NCI-H510A treated with DMSO at 0.1 percent for 48 hours (cell line): ENCODE results near the gene ARHGAP27.

Experiments
- DNase-seq: peaks from one replicate; lab custom pipeline; 2025; lab: John Stamatoyannopoulos, UW

The ARHGAP27 gene

DNA sequence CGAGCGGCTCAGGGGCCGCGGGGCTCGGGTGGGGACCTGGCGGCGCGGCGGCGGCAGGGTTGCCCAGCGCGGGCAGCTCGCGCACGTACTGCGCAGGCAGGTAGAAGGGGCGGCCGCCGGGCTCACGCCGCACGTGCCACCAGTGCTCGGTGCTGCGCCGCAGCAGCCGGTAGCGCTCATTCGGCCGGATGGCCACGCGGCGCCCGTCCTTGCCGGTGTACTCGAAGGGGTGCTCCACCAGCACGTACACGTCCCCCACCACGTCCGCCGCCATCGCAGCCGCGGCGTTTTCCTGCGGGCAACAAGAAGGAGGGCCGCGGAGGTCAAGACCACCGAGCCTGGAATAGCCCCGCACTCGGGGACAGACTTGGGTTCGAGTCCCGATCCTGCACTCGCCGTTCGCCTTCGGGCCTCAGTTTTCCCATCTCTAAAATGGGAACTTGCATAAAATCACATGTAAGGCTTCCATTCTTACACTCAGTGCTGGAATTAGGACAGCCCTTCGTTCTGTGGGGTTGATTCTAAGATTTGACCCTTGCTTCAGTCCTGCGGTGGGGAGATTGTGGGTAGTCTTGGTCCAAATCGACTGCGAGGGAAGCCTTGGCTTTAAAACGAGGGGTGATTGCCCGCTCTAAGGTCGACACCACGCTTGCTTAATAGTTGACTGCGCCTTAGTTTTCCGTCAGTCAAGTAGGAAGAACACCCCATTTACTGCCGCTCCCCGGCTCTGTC, 2.5 kb downstream of the ARHGAP27 start:
- DNase-seq = no peak

DNA sequence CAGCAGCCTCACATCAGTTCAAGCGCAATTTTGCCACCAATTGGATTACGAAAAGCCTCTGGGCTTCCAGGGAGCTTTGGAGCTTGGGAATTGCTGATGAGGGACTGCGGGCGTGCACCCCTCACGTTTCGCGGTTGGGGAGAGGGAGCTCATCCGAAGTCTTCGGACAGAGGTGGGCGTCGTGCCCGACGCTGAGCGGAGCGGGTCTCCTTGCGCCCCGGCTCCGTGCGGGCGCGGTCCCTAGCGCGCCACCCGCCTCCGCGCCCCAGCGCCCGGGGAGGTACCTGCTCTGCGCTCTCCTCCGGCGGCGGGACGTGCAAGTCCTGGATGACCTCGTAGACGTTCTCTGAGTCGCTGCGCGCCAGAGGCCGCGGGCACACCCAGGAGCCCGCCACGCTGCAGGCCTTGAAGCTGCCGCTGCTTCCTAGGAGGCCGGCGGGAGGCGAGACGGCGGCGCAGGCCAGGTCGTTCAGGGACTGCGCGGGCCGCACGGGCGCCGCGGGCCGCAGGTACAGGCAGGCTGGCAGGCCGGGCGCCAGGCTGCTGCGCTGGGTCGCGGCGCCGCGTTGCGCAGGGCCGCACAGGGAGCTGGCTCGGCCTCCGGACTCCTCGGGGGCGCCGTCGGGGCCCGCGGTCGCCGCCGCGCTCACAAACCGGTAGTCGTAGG, 3.2 kb downstream of the ARHGAP27 start:
- no peak for DNase-seq

DNA sequence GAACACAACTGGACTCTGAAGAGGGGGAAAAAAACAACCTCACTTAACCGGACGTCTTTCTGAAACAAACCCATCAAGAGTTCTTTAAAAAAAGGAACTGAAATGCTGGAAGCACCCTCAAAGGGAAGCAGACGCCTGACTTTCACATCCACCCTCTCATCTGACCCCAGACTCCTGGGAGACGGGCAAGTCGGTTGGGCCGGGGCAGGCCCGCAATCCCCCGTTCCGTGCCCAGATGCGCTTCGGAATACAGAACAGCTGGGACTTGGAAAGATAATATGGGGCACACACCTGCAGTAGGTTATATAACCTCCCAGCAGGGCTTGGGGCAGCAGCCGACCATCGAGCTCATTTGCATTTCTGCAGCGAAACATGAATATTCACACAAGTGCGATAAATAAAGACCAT, 3.7 kb downstream of the ARHGAP27 start:
- no peak for DNase-seq

DNA sequence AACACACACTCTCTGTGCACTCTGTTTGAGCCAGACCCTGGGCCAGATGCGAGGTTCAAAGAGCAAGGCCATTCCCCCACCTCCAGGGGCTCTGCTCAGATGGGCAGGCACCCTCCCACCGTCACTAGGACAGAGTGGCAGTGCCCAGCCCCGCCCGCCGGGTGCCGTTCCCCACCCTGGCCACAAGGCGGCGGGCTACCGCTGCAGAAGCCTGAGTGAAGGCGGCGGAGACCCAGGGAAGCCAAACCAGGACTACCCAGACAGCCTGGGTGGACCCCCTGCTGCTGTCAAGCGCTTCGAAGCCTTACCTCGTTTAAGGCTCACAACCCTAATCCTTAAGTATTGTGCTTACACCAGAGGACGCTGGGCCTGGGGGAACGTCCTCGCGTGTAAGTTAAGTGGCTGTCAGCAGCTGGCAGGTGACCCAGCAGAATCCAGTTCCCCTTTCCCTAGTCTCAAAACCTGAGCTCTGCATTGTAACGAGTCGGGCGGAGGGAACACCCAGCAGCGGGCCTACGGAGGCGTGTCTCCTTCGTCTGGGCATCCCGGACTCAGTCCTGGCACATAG, 4.5 kb downstream of the ARHGAP27 start:
- DNase-seq = peak; percentile 80

DNA sequence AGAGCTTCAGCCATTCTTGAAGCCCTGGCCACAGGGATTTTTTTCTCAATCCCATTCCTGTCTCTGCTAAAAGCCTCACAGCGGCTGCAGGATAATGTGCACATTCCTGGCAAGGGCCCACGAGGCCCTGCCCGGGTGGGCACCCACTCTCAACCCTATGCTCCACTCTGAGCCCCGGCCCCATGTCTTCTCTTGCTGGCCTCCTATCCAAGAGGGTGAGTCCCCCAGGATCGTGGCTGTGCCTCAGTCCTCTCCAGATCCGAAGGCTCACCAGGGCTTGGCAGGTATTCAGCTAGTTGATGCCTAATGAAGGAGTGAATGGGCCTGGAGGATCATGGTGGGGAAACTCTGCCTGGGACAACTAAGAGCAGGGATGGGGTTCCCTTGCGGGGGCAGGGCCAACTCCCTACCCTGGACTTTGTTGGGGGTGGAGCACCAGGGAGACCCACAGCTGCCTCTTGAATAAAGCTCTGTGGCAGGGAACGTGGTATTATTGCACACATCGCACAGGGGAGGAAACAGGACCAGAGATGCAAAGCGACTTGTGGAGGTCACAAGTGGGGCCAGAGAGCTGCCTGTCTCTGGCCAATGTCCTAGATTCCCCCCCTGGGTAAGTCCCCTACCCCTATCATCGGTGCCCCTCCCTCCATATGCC, 5.4 kb downstream of the ARHGAP27 start:
- no peak for DNase-seq

DNA sequence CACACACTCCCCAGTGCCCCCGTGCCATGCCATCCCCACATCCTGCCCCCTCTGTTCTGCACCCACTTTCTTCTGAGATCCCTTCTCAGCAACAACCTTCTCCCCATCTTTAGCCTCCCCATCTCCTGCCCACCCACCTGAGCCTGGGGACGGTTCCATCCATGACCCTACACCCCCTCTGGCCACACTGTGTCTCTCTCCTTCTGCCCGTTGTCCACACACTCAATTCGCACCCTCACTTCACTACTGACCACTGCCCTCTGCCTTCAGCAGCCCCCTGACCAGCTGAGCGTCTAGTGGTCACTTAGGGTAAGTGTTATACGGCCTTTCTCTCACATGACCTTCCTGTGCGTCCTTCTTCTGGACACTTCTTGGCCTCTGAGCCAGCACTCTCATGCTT, 6.1 kb downstream of the ARHGAP27 start:
- DNase-seq = no peak

DNA sequence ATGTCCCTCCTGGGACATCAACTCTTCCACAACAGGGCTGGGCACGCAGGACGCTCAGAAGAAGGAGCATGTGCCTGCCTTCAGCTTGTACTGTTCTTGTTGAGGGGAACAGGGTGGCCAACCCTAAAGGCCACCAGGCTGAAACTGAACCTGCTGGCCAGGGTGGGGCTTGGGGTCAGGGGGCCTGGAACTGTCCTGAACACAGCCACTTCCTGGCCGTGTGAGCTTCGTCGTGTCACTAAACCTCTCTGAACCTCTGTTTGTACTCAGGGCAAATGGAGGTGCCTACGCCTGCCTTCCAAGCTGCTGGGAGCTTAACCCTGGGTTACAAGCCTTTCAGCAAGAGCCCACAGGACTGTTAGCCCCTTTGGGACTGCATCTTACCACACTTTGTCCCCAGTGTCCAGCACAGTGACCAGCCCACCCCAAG, 6.7 kb downstream of the ARHGAP27 start:
- no peak for DNase-seq

DNA sequence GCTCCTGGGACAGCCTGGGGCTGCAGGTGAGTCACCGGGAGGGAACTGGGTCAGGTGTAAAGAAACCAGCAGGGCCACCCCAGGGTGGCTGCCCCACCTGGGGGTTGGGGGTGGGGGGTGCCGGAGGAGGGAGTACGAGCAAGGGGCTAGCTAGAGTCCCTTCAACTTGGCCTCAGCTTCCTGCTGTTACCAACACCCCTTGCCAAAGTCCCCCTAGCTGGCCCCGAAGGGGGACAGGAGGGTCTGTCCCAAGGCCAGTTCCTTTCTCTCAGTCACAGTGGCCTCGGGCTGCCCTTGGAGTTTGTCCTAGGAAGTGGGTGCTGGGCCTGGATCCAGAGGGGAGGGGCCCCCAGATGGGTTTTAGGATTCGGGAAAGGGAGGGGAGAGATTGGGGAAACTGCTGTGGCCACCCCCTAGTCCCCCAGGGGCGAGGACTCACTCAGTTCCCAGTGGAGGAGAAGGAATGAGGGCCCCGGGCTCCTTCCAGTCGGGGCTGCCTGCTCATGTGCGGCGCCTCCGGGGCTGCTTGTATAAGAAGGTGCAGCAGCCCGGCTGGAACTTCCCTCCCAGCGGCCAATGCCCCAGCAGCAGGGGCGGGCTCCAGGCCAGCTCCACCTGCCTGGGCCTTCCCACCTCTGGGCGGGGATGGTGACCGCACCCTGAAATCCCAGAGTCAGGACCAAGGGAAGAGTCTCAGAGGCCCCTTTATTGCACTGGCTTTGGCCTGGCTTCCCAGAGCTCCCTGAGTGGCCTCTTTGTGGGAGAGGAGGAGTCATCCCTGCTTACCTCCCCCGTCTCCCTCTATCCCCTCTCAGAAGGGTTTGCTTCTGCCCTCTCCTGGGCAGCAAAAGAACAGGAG, 7.3 kb downstream of the ARHGAP27 start:
- peak; percentile 95 for DNase-seq

DNA sequence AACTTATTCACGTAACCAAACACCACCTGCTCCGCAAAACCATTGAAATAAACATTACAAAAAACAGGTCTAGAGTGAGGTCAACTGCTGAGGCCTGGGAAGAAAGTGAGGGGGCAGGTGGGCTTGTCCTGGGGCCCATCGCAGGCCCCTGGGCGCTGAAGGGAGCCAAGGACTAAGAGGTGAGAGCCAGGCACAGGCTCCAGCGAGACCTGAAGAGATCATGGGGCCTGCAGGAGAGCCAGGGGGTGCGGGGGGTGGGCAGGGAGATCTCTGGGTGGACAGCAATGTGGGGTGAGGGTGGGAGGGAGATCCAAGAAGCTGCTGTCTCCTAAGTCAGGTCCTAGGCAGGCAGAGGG, 7.9 kb downstream of the ARHGAP27 start:
- no peak for DNase-seq

DNA sequence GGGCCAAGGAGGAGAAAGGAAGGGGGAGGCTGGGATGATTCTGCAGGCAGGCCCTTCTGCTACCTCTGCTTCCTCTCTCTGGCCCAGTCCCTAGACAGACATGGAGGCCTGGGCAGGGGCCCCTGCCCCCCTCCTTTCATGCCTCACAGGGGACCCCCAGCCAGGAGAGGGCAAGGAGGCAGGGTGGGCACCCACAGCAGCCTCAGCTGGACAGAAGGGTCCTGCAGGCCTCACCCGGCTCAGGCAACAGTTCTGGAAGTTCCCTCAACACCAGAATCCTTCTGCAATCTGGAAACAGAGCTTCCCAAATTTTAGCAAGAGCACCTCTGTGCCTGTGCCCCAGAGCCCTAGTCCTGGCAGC, 8.7 kb downstream of the ARHGAP27 start:
- DNase-seq = no peak

DNA sequence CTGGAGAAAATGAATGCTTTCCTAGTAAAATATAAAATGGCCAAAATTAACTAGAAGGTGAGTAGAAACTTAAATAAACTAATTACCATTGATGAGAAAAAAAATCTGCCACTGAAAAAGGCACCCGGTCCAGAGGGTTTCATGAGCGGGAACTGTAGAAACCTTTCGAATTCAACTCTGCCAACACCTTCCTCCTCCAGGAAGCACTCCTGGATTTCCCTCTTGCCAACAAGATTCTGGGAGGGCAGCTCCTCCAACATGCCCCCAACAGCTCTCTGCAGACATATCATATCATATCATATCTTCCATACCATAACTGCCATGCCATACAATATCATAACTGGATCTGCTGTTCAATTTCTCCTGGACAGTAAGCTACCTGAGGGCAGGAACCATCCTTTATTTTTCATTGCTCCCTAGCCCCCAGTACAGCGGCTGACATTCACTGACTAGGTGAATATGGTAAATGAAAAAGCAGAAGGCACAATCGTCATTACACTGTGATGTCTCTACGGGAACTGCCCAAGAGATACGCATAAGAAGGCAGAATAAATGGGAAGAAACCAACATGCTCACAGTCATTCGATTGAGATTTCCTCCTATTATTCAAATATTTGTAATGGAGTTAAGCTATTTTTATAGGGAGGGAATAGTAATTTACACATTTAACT, 9.2 kb downstream of the ARHGAP27 start:
- no peak for DNase-seq

DNA sequence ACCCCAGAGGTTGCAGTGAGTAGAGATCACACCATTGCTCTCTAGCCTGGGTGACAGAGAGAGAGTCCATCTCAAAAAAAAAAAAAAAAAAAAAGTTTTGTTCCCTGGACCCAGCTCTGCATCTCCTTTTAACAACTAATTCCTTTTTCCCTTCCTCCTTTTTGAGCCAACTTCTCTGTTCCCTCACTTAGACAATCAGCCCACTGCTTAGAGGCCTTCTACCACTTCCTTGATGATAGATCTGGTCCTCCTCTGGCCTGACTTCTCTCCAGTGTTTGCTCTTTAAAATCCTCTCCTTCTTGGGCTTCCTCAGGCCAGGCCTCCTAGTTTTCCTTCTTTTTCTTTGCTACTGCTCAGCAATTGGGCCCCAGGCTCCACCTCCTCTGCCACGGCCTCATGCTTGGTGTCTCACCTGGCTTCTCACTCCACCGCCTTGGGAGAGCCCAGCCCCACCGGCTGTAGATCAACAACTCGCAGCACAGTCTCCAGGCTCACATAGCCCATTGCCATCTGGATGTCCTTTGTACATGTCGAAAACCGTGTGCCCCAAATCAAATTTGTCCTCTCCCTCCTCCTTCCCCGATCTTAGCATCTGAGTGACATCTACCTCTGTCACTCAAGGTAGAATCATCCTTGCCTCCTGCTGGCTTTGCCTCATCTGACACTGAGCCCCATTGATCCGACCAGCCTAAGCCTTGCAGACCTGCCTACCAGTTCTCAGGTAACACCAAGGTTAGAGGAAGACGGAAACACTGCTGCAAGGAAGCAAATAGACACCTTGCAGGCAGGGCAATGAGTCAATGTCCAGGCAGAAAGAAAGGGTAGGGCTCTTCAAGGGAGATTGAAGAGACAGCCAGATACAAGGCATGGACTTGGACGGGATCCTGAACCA, 17.4 kb downstream of the ARHGAP27 start:
- DNase-seq = peak; percentile 53

DNA sequence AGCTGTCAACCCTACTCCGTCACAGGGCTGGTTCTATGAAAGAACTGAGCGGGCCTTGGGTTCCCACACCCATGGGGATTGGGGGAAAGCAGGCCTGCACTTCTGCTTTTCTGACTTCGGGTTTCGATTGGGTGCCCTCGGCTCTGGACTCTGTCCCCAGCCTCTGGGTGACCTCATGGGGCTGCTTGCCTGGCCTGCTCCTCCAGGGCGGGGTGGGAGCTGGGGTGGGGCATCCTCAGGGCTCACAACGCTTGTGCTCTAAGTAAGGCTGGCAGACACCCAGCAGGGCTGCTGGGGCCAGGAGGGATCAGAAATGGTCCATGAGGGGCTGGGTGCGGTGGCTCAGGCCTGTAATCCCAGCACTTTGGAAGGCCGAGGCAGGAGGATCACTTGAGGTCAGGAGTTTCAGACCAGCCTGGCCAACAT, 19.2 kb downstream of the ARHGAP27 start:
- no peak for DNase-seq

DNA sequence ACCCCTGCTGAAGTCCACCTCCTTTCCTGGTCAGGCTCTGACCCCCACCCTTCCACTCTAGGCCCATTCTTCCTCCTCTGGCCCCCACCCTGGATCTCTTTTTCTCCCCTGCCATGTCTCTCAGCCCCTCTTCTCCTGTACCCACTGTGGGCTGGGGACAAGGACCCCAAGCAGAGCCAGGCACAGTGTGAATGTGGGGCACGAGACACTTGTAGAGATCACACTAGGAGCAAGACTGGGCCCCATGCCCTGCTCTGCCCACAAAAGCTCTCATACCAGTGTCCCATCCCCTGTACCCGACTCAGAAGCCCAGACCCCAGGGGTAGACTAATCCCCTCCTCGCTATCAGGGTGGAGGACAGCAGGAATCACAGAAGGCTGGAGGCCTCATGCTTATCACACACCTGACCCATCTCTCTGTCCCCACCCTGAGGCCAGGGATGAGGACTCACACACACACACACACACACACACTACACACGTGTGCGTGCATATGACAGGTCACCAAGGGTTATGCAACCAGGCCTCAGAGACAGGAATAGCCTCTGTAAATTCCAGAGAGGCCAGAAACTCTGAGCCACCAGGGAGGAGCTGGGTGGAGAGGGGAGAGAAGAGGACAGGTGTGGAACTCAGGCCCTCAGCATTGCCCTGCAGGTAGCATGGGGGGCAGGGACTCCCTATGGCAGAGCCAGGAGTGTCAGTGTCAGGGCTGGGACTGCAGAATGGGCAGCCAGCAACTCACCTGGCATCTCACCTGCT, 21.1 kb downstream of the ARHGAP27 start:
- peak; percentile 12 for DNase-seq

DNA sequence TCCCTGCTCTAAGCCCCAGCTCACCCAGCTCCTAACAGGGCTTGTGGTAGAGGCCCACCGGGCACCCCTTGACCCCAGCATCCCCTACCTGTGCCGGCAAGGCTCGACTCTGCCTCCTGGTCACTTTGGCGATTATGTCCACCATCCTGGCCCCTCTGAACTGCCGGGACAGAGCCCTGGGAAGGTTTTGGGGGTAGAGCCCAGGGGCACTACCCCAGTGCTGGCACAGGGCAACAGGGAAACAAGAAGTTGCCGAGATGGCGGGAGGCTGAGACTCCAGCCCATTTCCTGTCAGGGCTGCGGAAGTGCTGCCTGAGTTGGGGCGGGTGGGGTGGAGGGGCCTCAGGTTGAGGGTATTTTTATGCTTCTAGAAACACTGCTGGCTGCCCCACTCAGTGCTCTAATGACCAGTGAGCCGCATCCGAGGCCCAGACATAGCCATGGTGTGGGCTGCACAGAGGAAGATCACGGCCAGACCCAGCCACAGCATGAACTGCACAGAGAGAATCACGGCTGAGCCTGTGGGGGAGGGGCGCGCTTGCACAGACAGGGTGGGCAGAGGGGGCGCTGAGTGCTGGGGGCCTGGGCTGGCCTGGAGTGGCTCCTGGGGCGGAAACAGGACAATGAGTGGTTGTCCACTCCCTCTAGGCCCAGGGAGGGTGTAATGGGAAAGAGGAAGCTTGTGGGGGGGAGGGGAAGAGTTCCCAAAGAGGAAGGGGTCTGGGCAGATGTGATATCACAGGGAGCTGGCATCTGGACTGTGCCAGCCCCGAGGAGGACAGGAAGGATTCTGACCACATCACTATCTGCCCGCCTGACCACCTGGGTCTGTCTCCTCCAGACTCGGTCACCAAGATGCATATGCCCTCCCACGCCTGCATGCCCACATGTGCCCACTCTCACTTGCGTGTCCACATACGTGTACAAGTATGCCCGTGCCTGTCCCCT, 22.3 kb downstream of the ARHGAP27 start:
- no peak for DNase-seq

DNA sequence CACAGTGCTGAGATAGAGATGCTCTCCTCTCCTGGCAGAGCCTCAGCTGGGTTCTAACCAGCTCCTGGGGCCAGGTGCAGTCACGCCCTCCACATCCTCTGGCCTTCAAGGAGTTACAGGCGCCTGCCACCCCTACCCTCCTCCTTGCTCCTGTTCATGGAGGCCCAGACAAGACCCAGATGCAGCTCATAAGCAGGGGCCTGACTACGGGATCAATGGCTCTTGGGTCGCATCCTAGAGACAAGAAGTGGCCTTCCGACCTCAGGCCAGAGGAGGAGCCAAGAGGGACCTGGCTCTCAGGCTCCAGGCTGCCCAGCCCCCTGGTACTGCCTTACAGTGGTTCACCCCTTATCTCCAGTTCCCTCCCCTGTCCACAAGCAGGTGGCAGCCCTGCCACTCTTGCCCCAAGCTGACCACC, 23.0 kb downstream of the ARHGAP27 start:
- no peak for DNase-seq

DNA sequence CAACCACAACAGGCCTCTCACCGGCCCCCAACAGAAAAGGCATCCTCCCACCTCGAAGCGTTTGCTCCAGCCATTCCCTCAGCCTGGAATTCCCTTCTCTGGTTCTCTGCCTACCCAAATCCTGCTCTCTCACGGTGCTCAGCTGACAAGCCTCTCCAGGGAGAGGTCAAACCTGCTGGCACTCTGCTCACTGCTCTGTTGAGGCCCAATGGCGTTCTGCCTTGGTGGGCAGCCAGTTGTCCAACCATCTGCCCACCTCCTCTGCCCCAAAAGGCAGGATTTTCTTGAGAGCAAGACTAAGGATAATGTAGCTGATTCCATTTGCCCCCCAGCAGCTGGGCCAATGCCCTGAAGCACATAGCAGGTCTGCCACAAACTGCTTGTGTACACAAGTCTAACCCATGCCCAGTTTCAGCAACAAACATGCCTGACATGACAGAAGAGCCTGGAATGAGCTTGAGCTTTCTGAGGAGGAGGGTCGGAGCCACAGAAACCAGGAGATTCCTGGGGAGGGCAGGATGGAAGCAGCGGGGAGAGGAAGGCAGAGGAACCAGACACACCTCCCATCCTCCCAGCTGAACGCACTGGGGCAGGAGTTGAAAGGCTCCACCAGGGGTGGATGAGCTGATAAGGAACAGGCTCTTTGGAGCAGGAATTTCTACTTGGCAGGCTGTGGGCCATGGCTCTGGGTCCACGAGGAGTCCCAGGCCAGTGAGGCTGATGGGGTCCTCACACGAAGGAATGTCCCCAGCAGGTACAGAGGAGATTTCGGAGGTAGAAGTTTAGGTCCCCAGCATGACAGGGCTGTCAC, 23.9 kb downstream of the ARHGAP27 start:
- DNase-seq = no peak

DNA sequence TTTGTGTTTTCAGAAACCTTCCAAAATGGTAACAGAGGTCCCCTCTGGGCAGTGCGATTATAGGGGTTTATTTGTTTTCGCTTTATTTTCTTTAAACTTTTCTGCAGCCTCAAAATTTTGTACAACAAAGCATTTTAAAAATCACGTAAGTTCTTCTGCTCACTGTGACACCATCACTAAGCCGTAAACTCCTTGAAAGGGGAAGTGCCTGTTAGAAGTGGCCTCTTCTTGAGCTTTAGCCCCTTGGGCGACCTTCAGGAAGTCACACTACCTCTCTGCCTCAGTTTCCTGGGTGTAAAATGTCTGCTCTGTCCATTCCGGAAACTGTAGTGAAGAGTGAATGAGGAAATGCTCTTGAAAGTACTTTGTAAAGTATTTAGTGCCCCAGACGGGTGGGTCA, 26.6 kb downstream of the ARHGAP27 start:
- no peak for DNase-seq
